ENCODE measurements around the gene HSBP1L1. TPM values are rescaled to one million over a fixed set of nuclear protein-coding genes. Genes with fewer than 3 reads are reported as not detected.

Gene HSBP1L1
- total RNA-seq, 4 donors from 2014 or later = 25.0 to 45.7 (median 41.5) TPM

- no peaks in the 10 kb centered on the region for H3K27me3 ChIP-seq
- WGBS = 93% methylated on average over 17 of the region's 17 CpGs
- H3K9me3 ChIP-seq = no peaks in the 10 kb centered on the region
- H3K27ac ChIP-seq = no peak overlapping the region
- TF ChIP-seq EP300 (IDR thresholded peaks at IDR 0.05) = no peak
- no peak for TF ChIP-seq POLR2AphosphoS5 (IDR thresholded peaks at IDR 0.05)
- TF ChIP-seq CTCF (IDR thresholded peaks at IDR 0.05) = no peak
- TF ChIP-seq POLR2A (IDR thresholded peaks at IDR 0.05) = no peak
- peaks cover 50% of the 10 kb centered on the region for H3K36me3 ChIP-seq
- DNase-seq (ENCODE audit: low spot score in 2 of 2) = no peak
- no peak overlapping the region for H3K4me3 ChIP-seq
- H3K4me1 ChIP-seq = peaks cover 8% of the 10 kb centered on the region
Observed at GRCh38 chr18:79971211-79971952, 6.9 kb downstream of the HSBP1L1 start.

- Histone ChIP-seq H3K27me3 (no peaks in the 10 kb centered on the region), H3K27ac (no peak overlapping the region), H3K9me3 (no peaks in the 10 kb centered on the region), H3K36me3 (peaks cover 50% of the 10 kb centered on the region), H3K4me1 (peaks cover 12% of the 10 kb centered on the region), H3K4me3 (no peak overlapping the region)
- WGBS = 91% methylated on average over 9 of the region's 9 CpGs
- DNase-seq (ENCODE audit: low spot score in 2 of 2) = no peak
- TF ChIP-seq CTCF (IDR thresholded peaks at IDR 0.05) = no peak
- no peak for TF ChIP-seq POLR2A (IDR thresholded peaks at IDR 0.05)
- TF ChIP-seq EP300 (IDR thresholded peaks at IDR 0.05) = no peak
- TF ChIP-seq POLR2AphosphoS5 (IDR thresholded peaks at IDR 0.05) = no peak
Observed at GRCh38 chr18:79971986-79972385, 7.5 kb downstream of the HSBP1L1 start.

GRCh38 chr18:79972720-79973119 is 8.3 kb downstream of the HSBP1L1 start:
- H3K4me1 ChIP-seq = peaks cover 12% of the 10 kb centered on the region
- WGBS = 88% methylated on average over 3 of the region's 3 CpGs
- H3K36me3 ChIP-seq = peaks cover 50% of the 10 kb centered on the region
- H3K4me3 ChIP-seq = no peak overlapping the region
- DNase-seq (ENCODE audit: low spot score in 2 of 2) = no peak
- no peak overlapping the region for H3K27ac ChIP-seq
- TF ChIP-seq POLR2AphosphoS5 (IDR thresholded peaks at IDR 0.05) (no peak), POLR2A (IDR thresholded peaks at IDR 0.05) (no peak), EP300 (IDR thresholded peaks at IDR 0.05) (no peak), CTCF (IDR thresholded peaks at IDR 0.05) (no peak)
- no peaks in the 10 kb centered on the region for H3K9me3 ChIP-seq
- no peaks in the 10 kb centered on the region for H3K27me3 ChIP-seq

- 90% methylated on average over 16 of the region's 16 CpGs for WGBS
- peaks cover 43% of the 10 kb centered on the region for H3K36me3 ChIP-seq
- no peak for DNase-seq (ENCODE audit: low spot score in 2 of 2)
Observed at GRCh38 chr18:79973517-79973916, 9.1 kb downstream of the HSBP1L1 start.

More at GRCh38 chr18:79973517-79973916, 9.1 kb downstream of the HSBP1L1 start:
- Histone ChIP-seq H3K27me3 (no peaks in the 10 kb centered on the region), H3K4me1 (peaks cover 12% of the 10 kb centered on the region), H3K27ac (no peak overlapping the region), H3K4me3 (no peak overlapping the region), H3K9me3 (no peaks in the 10 kb centered on the region)
- TF ChIP-seq EP300 (IDR thresholded peaks at IDR 0.05) = no peak
- TF ChIP-seq CTCF (IDR thresholded peaks at IDR 0.05) = no peak
- TF ChIP-seq POLR2A (IDR thresholded peaks at IDR 0.05) = no peak
- TF ChIP-seq POLR2AphosphoS5 (IDR thresholded peaks at IDR 0.05) = no peak
